Gastrocnemius medialis (tissue), 4 donors: ENCODE data around the gene REC8. TPM values are rescaled to one million over a fixed set of nuclear protein-coding genes. Genes with fewer than 3 reads are reported as not detected.

ENCODE experiments used
- ATAC-seq, 2 donors: fragments of 150-250 bp; one replicate each; pipeline ENCODE4 v1.9.1; 2016
- DNase-seq, 2 donors: peaks; one replicate each; pipeline ENCODE4 v3.0.0-alpha.2; 2019
- H3K27ac ChIP-seq, 4 donors: fragments of 200-600 bp; sonication (generic); 1 replicate in 1 of 4; 2 replicates in 3 of 4; pipeline ENCODE4 v1.5.1; 2016 to 2018; ENCODE audit warnings: mild to moderate bottlenecking in 2 of 4, moderate library complexity in 1 of 4
- H3K27me3 ChIP-seq, 3 donors: fragments of 200-600 bp; sonication (generic) in 2 of 3; 1 replicate in 1 of 3; 2 replicates in 2 of 3; pipeline versions ENCODE4 v1.5.1 to v1.6.0; 2016 to 2019; ENCODE audit warnings: mild to moderate bottlenecking in 1 of 3, moderate library complexity in 1 of 3
- H3K36me3 ChIP-seq, 2 donors: fragments of 200-600 bp; sonication (generic) in 1 of 2; one replicate each; pipeline ENCODE4 v1.5.1; 2017 to 2018
- H3K4me1 ChIP-seq, 2 donors: fragments of 200-600 bp; sonication (generic) in 1 of 2; one replicate each; pipeline ENCODE4 v1.5.1; 2016 to 2017; ENCODE audit warnings: mild to moderate bottlenecking in 2 of 2
- H3K4me3 ChIP-seq, 4 donors: fragments of 200-600 bp; sonication (generic) in 3 of 4; 1 replicate in 1 of 4; 2 replicates in 3 of 4; pipeline ENCODE4 v1.5.1; 2016 to 2019; ENCODE audit warnings: mild to moderate bottlenecking in 2 of 4
- H3K9me3 ChIP-seq, 3 donors: fragments of 200-600 bp; sonication (generic) in 2 of 3; 1 replicate in 1 of 3; 2 replicates in 2 of 3; pipeline ENCODE4 v1.5.1; 2016 to 2019
- POLR2A ChIP-seq, 2 donors: fragments of 450-650 bp; IDR thresholded peaks; one replicate each; pipeline ENCODE4 v1.6.1; 2017; ENCODE audit warnings: antibody characterized with exemption in 2 of 2, mild to moderate bottlenecking in 2 of 2, moderate library complexity in 2 of 2
- in situ Hi-C, 4 donors: fragments of 200-750 bp; cut with MboI; loops; one replicate each; pipeline versions ENCODE4 v1.15.0 to v1.8.0; 2017; ENCODE audit warnings: low sequenced_read_pairs in 4 of 4
- intact Hi-C: fragments of 100-400 bp; cut with DNase I; formaldehyde crosslinking; loops from one replicate; pipeline ENCODE4 v1.15.1; 2023; ENCODE audit warnings: low total_unique reads
- total RNA-seq, 4 donors: library from RNA; depleted of rRNA; stranded (reverse); fragments of >200 nt; gene quantifications; one replicate each; pipeline versions ENCODE4 v1.1.0 to v1.2.3, GENCODE V29; 2016
- TF ChIP-seq, protein P1 (sequence below), 5 experiments: fragments of 450-650 bp in 3 of 5; fragments of 200-600 bp in 2 of 5; sonication (generic) in 2 of 5; IDR thresholded peaks in 4 of 5; conservative IDR thresholded peaks in 1 of 5; 1 replicate in 4 of 5; 2 replicates in 1 of 5; pipeline ENCODE4 v1.5.1; 2016 to 2019; ENCODE audit warnings: antibody characterized with exemption in 5 of 5, mild to moderate bottlenecking in 3 of 5, moderate library complexity in 3 of 5

The REC8 gene
- total RNA-seq, 4 donors from 2014 or later, result 0.27 to 3.1 (median 0.82) TPM; not detected in 1

- ATAC-seq (peak in 1 of 2 donors; percentile 3), DNase-seq (no peak)
- in situ Hi-C loops, result no loop called here
- Histone ChIP-seq H3K4me3 (no peak overlapping the region), H3K4me1 (peaks cover 9 to 13% of the 10 kb centered on the region in 2 donors), H3K9me3 (no peaks in the 10 kb centered on the region), H3K27me3 (no peaks in the 10 kb centered on the region), H3K27ac (peak overlapping the region in 2 of 4 donors; percentile 69 to 71), H3K36me3 (peaks cover 0 to 50% of the 10 kb centered on the region in 2 donors)
- intact Hi-C loops, result no loop called here
- TF ChIP-seq, protein P1, sequence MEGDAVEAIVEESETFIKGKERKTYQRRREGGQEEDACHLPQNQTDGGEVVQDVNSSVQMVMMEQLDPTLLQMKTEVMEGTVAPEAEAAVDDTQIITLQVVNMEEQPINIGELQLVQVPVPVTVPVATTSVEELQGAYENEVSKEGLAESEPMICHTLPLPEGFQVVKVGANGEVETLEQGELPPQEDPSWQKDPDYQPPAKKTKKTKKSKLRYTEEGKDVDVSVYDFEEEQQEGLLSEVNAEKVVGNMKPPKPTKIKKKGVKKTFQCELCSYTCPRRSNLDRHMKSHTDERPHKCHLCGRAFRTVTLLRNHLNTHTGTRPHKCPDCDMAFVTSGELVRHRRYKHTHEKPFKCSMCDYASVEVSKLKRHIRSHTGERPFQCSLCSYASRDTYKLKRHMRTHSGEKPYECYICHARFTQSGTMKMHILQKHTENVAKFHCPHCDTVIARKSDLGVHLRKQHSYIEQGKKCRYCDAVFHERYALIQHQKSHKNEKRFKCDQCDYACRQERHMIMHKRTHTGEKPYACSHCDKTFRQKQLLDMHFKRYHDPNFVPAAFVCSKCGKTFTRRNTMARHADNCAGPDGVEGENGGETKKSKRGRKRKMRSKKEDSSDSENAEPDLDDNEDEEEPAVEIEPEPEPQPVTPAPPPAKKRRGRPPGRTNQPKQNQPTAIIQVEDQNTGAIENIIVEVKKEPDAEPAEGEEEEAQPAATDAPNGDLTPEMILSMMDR (IDR thresholded peaks at IDR 0.05 in 4 of 5, conservative IDR thresholded peaks at IDR 0.05 in 1 of 5), result no peak
- no peak for TF ChIP-seq POLR2A (IDR thresholded peaks at IDR 0.05)
These were observed 6.7 kb downstream of the REC8 start for GRCh38 chr14:24178399-24179178.

- TF ChIP-seq POLR2A (IDR thresholded peaks at IDR 0.05), result no peak
- TF ChIP-seq, protein P1 (IDR thresholded peaks at IDR 0.05 in 4 of 5, conservative IDR thresholded peaks at IDR 0.05 in 1 of 5), result no peak
- ATAC-seq, result peak in 1 of 2 donors; percentile 7
- Histone ChIP-seq H3K36me3 (peaks cover 0 to 59% of the 10 kb centered on the region in 2 donors), H3K9me3 (no peaks in the 10 kb centered on the region), H3K4me1 (peaks cover 9 to 13% of the 10 kb centered on the region in 2 donors), H3K4me3 (no peak overlapping the region), H3K27ac (peak overlapping the region; percentile 69 to 74 (median 70)), H3K27me3 (no peaks in the 10 kb centered on the region)
- DNase-seq, result no peak
- in situ Hi-C loops, result no loop called here
- intact Hi-C loops, result no loop called here
These were observed 7.5 kb downstream of the REC8 start for GRCh38 chr14:24179294-24179960.

- DNase-seq, result no peak
- intact Hi-C loops, result no loop called here
- ATAC-seq, result peak; percentile 88 to 93
- Histone ChIP-seq H3K4me3 (no peak overlapping the region), H3K4me1 (peaks cover 9 to 13% of the 10 kb centered on the region in 2 donors), H3K27ac (peak overlapping the region; percentile 69 to 74 (median 70)), H3K36me3 (peaks cover 0 to 66% of the 10 kb centered on the region in 2 donors), H3K9me3 (no peaks in the 10 kb centered on the region), H3K27me3 (no peaks in the 10 kb centered on the region)
- in situ Hi-C loops, result no loop called here
- TF ChIP-seq, protein P1 (IDR thresholded peaks at IDR 0.05 in 4 of 5, conservative IDR thresholded peaks at IDR 0.05 in 1 of 5), result no peak
- TF ChIP-seq POLR2A (IDR thresholded peaks at IDR 0.05), result no peak
These were observed 8.3 kb downstream of the REC8 start for GRCh38 chr14:24179961-24180796.

DNA sequence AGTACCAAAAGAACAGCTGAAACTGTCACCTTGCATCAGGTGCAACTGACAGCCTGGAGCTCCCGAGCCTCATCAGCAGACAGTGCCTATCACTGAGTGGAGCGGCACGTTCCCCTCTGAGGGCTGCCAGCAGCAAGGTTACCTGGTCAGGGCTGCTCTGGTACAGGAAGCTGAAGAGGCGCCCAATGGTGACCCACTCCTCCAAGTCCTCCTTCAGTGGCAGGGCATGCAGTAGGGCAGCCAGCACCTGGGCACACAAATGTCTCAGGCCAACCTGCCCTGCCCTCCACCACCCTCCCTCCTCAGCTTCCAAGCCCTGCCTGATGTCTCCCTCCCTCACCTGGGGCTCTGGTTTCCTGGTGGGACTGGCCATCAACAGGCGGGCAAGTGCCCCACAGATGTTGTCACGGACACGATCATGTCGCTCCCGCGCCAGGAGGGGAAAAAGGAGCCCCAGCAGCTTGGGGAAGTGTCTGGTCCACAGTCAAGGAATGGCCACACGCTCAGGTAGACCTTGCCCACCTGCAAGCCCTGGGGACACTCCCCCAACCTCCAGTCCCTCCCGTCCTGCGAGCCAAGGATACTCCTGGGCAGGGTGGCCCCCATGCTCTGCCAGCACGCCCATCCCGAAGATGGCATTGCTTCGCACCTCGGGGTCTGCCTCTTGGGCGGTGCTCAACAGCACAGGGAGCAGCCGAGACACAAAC, 9.6 kb downstream of the REC8 start:
- Histone ChIP-seq H3K36me3 (peaks cover 0 to 80% of the 10 kb centered on the region in 2 donors), H3K4me3 (no peak overlapping the region), H3K9me3 (no peaks in the 10 kb centered on the region), H3K4me1 (peaks cover 9 to 13% of the 10 kb centered on the region in 2 donors), H3K27me3 (no peaks in the 10 kb centered on the region), H3K27ac (no peak overlapping the region)
- in situ Hi-C loops, result no loop called here
- ATAC-seq (no peak), DNase-seq (no peak)
- TF ChIP-seq, protein P1 (IDR thresholded peaks at IDR 0.05 in 4 of 5, conservative IDR thresholded peaks at IDR 0.05 in 1 of 5), result no peak
- TF ChIP-seq POLR2A (IDR thresholded peaks at IDR 0.05), result no peak
- intact Hi-C loops, result no loop called here
